Skeletal muscle tissue (tissue), 4 donors: ENCODE data around the gene VSTM2L. TPM values are rescaled to one million over a fixed set of nuclear protein-coding genes. Genes with fewer than 3 reads are reported as not detected.

Source experiments
- H3K27ac ChIP-seq: one replicate; pipeline ENCODE4 v1.7.0; 2013; ENCODE audit warnings: mild to moderate bottlenecking, low read depth, low read length, inconsistent platforms
- H3K27me3 ChIP-seq, 3 donors: one replicate each; pipeline ENCODE4 v1.7.0; 2013; ENCODE audit warnings: low read length in 3 of 3; ENCODE audit not compliant: control insufficient read depth in 3 of 3, insufficient read depth in 3 of 3
- H3K36me3 ChIP-seq, 3 donors: one replicate each; pipeline ENCODE4 v1.7.0; 2013; ENCODE audit warnings: low read length in 3 of 3; ENCODE audit not compliant: control insufficient read depth in 3 of 3, insufficient read depth in 3 of 3
- H3K4me1 ChIP-seq, 3 donors: one replicate each; pipeline ENCODE4 v1.7.0; 2013; ENCODE audit warnings: low read length in 3 of 3, mild to moderate bottlenecking in 3 of 3; ENCODE audit not compliant: control insufficient read depth in 3 of 3, insufficient read depth in 3 of 3
- H3K4me3 ChIP-seq, 3 donors: one replicate each; pipeline ENCODE4 v1.7.0; 2013; ENCODE audit warnings: low read length in 3 of 3
- H3K9ac ChIP-seq, 3 donors: one replicate each; pipeline ENCODE4 v1.7.0; 2013; ENCODE audit warnings: low read length in 3 of 3, mild to moderate bottlenecking in 3 of 3, moderate library complexity in 2 of 3, low read depth in 1 of 3
- H3K9me3 ChIP-seq, 3 donors: one replicate each; pipeline ENCODE4 v1.7.0; 2013; ENCODE audit warnings: low read length in 3 of 3; ENCODE audit not compliant: control insufficient read depth in 3 of 3
- total RNA-seq: library from RNA; depleted of rRNA; stranded (reverse); fragments of >200 nt; gene quantifications from one replicate; pipeline ENCODE4 v1.2.3, GENCODE V29; 2014
- donor health status: Osteomylitis.

Gene VSTM2L
- total RNA-seq, 1 donor from 2014 or later = not detected

DNA sequence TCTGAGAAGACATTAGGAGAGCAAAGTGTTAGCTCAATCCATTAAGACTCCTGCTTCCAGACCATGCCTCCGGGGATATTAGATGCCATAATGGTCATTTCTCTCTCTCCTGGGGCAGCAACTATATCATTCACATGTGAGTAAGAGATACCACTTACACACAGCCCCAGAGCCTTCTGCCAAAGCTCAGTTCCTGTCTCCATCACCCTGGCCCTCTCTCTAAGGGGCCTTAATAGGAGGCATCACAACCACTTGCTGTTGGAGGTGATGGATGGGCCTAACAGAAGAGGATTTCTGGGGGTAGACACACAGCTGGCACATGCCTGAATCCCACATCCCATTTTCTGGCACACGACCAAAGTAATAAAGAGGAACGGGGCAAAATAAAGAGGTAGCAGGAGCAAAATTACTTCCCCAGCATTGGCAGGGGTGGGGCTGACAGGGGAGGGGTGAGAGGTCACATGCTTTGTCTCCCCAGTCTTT lies 34.0 kb upstream of the VSTM2L start:
- H3K4me1 ChIP-seq = no peaks in the 10 kb centered on the region
- no peak overlapping the region for H3K27ac ChIP-seq
- no peaks in the 10 kb centered on the region for H3K9me3 ChIP-seq
- no peaks in the 10 kb centered on the region for H3K27me3 ChIP-seq
- peaks cover 15 to 23% (median 17%) of the 10 kb centered on the region in 3 donors for H3K36me3 ChIP-seq
- no peak overlapping the region for H3K4me3 ChIP-seq
- no peak overlapping the region for H3K9ac ChIP-seq

DNA sequence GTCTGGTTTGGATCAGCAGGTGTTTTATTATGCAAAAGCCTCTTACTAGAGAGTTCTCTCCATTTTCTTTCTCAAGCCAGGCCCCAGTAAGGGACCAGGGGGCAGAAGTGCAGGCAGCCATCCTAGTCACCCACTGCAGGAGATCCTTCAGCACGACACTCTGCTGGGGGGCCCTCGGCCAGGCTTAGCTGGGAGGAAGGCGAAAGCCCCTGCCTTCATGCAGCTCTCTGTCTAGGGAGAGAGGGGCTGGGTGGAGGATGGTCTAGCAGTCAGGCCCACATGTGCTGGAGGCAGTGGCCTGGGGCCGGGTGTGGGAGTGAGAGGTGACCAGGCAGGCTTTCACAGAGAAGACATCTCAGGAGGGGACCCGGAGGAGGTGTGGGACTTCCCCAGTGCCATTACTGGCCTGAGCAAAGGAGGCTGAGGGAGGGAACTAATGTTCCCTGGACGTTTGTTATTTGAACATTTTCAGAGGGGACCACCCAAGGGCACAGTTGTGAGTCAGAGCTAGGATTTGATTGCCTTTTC lies 33.5 kb upstream of the VSTM2L start:
- H3K4me3 ChIP-seq = no peak overlapping the region
- H3K27ac ChIP-seq = no peak overlapping the region
- H3K9ac ChIP-seq = no peak overlapping the region
- H3K36me3 ChIP-seq = peaks cover 18 to 27% (median 21%) of the 10 kb centered on the region in 3 donors
- no peaks in the 10 kb centered on the region for H3K27me3 ChIP-seq
- H3K4me1 ChIP-seq = no peaks in the 10 kb centered on the region
- H3K9me3 ChIP-seq = no peaks in the 10 kb centered on the region

DNA sequence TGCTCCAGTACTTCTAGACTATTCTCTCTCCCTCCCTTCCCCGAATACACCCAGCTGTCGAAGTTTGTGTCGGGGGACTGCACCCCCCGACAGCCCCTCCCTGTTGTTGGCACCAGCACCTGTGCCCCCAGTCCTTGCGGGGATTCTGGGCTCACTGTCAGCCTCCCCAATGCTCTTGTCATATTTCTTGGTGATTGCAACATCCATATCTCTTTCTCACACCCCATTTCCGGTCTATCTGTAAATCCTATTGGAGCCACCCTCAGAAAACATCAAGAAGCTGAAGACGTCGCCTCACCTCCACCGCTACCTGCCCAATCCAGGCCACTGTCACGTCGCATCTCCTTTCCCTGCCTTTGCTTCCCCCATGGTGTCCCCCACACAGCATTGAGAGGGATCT lies 32.6 kb upstream of the VSTM2L start:
- no peak overlapping the region for H3K27ac ChIP-seq
- no peak overlapping the region for H3K9ac ChIP-seq
- H3K4me3 ChIP-seq = no peak overlapping the region
- no peaks in the 10 kb centered on the region for H3K27me3 ChIP-seq
- no peaks in the 10 kb centered on the region for H3K9me3 ChIP-seq
- peaks cover 13 to 27% (median 18%) of the 10 kb centered on the region in 3 donors for H3K36me3 ChIP-seq
- no peaks in the 10 kb centered on the region for H3K4me1 ChIP-seq

DNA sequence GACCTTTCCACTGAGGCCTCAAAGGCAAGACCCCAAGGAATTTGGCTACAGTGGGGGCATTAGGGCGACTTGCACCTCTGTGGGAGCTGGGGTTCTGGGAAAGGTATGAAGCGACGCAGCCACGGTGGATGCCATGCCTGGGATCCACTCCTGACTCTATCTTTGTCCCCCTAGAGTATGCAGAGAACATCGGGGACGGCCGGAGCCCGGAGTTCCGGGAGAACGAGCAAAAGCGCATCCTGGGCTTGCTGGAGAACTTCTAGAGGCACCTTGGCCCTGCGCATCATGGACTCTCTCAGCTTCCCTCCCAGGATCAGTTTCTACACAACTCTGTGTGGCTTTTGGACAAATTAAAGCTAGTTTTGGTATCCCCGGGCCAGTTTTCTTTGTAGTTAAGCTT lies 31.2 kb upstream of the VSTM2L start:
- no peaks in the 10 kb centered on the region for H3K27me3 ChIP-seq
- H3K36me3 ChIP-seq = peaks cover 13 to 23% (median 18%) of the 10 kb centered on the region in 3 donors
- no peak overlapping the region for H3K27ac ChIP-seq
- no peaks in the 10 kb centered on the region for H3K4me1 ChIP-seq
- H3K4me3 ChIP-seq = no peak overlapping the region
- H3K9ac ChIP-seq = no peak overlapping the region
- H3K9me3 ChIP-seq = no peaks in the 10 kb centered on the region

DNA sequence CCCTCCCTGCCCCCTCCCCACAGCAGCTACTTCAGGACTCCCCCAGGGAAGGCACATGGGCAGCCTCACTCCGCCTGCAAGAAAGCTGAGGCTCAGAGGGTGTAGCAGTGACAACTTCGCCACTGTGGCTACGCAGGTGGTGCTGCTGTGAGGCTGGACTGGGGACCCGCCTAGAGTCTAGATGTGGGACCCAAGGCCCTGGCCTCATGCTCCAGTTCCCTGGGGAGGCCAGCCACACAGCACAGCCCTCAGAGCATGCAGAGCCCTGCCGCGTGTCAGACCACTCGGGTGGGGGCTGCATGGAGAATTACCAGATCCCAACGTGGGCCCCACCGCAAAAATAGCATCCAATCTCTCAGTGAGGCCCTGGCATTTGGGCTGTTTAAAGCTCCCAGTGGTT lies 30.8 kb upstream of the VSTM2L start:
- no peaks in the 10 kb centered on the region for H3K9me3 ChIP-seq
- H3K36me3 ChIP-seq = peaks cover 13 to 23% (median 18%) of the 10 kb centered on the region in 3 donors
- H3K9ac ChIP-seq = no peak overlapping the region
- H3K4me1 ChIP-seq = no peaks in the 10 kb centered on the region
- no peak overlapping the region for H3K27ac ChIP-seq
- H3K27me3 ChIP-seq = no peaks in the 10 kb centered on the region
- no peak overlapping the region for H3K4me3 ChIP-seq

DNA sequence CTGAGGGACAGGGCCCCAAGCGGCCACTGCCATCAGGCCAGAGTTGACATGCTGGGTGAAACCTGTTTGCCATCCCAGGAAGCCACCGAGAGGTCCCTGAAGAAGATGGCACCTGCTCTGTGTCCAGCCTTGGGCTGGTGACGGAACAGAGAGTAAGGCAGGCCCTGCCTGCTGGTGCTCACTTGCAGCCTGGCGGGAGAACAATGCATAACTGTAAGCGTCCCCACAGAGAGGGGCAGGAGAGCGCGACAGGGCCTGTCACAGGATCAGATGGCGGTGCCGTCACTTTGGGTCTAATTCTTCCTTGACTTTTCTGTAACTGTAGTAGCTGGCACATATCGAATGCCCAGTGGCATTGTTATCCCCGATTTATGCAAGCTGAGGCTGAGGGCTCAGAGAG lies 29.0 kb upstream of the VSTM2L start:
- Histone ChIP-seq H3K9me3 (no peaks in the 10 kb centered on the region), H3K36me3 (peaks cover 13 to 18% (median 13%) of the 10 kb centered on the region in 3 donors), H3K4me1 (peaks cover 0 to 2% (median 0%) of the 10 kb centered on the region in 3 donors), H3K27me3 (no peaks in the 10 kb centered on the region), H3K4me3 (no peak overlapping the region), H3K9ac (no peak overlapping the region), H3K27ac (no peak overlapping the region)

DNA sequence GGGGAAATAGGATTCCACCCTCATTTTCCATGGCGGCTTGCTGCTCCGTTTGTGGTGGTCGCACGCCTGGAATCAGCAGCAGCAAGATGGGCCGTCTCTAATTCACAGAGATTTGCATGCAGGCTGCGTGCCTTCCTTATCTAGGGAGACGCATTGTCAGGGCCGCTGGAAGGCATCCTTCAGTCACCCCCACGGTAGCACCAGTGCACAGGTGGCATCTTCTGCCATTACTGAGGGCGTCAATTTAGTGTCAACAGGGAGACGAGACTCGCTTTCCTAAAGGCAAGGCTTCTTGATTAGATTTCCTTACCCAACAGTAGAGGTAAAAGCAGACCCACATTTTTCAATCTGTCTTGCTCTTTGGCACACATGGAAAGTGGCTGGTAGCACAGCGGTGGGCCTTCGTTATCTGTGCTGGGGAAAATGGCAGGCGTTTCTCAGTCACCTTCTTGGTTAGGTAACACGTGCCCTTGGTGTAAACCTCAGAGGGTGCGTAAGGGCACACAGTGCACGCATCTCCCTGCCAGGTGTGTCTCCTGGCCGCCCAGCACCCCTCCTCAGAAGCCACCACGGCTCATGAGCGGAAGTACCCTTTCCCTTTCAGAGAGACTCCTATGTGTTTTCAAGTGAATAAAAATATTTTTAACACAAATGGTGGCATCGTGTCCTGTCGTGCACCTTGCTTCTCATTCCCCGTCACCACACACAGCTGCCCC lies 27.3 kb upstream of the VSTM2L start:
- Histone ChIP-seq H3K9me3 (no peaks in the 10 kb centered on the region), H3K36me3 (peaks cover 13 to 16% (median 13%) of the 10 kb centered on the region in 3 donors), H3K27me3 (no peaks in the 10 kb centered on the region), H3K4me1 (peaks cover 0 to 3% (median under 1%) of the 10 kb centered on the region in 3 donors), H3K9ac (no peak overlapping the region), H3K4me3 (no peak overlapping the region), H3K27ac (no peak overlapping the region)

DNA sequence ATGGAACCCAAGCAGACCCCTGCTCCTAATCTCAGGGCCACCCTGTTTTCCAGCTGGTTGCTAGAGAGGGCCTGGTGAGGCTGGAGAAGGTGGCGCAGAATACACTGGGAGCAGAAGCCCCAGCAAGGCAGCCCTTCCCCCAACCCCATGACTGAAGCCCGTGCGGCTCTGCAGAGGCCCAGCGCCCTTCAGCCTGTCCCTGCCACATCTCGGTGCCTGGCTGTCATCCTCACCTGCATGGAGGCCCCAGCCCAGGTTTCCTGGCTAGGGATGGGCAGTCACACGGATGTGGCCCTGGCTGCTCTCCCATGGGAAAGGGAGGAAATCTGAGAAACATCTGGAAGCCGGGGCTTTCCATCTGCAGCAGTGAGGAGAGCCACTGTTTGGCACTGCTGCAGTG lies 26.1 kb upstream of the VSTM2L start:
- Histone ChIP-seq H3K4me3 (no peak overlapping the region), H3K9me3 (no peaks in the 10 kb centered on the region), H3K27me3 (peaks cover 0 to 6% (median 0%) of the 10 kb centered on the region in 3 donors), H3K4me1 (peaks cover 0 to 12% (median 11%) of the 10 kb centered on the region in 3 donors), H3K27ac (no peak overlapping the region), H3K36me3 (peaks cover 11 to 13% (median 13%) of the 10 kb centered on the region in 3 donors), H3K9ac (no peak overlapping the region)

DNA sequence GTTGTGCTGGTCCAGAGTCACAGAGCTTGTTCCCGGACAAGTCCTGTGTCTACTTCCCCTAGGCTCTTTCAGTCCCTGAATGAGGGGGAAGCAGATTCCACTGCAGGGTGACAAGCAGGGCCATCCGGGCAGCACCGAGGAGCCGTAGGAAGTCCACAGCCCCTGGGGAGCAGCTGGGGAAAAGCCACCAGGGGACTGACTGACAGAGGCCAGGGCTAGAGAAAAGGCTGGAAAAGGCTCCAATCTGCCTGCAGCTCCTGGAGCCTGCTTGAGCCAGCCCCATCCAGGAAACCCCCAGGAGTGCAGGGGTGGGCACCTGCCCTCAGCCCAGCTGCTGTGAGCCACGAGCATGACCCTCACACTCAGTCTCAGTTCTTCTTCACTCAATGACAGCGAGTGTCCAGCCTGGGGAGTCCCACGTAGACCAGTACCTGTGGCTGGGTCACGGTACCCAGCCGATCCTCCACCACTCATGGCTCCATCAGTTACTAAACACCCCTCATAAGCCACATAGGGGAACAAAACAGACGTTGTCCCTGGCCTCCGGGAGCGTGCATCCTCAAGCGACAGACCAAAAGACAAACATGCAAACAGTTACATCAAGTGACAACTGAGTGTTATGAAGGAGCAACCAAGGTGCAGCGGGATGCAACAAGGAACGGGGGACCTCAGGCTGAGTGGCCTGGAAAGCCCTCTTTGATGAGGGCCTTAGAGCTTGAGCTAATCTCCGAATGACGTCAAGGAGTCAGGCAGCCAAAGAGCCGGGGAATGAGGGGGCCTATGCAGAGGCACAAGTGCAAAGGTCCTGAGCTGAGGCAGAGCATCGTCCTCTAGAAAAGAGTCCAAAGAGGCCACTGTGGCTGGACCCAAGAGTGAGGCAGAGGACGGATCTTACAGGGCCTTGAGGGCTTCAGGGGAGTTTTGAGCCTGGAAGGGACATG lies 24.8 kb upstream of the VSTM2L start:
- H3K9ac ChIP-seq = peak overlapping the region in 1 of 3 donors; percentile 8
- peaks cover 0 to 14% (median 11%) of the 10 kb centered on the region in 3 donors for H3K4me1 ChIP-seq
- no peaks in the 10 kb centered on the region for H3K9me3 ChIP-seq
- H3K36me3 ChIP-seq = peaks cover 8 to 10% (median 8%) of the 10 kb centered on the region in 3 donors
- no peak overlapping the region for H3K27ac ChIP-seq
- peaks cover 3 to 18% (median 12%) of the 10 kb centered on the region in 3 donors for H3K27me3 ChIP-seq
- no peak overlapping the region for H3K4me3 ChIP-seq
